Neural cell (in vitro differentiated cells): ENCODE results near the gene PTPRG. TPM values are rescaled to one million over a fixed set of nuclear protein-coding genes. Genes with fewer than 3 reads are reported as not detected.

ENCODE experiments used
- H2AFZ ChIP-seq: fragments of 200-600, 300-800 bp; sonication (generic), shearing (Covaris generic); 2 replicates; pipeline ENCODE4 v1.6.0; 2014; ENCODE audit warnings: low read depth, mild to moderate bottlenecking, antibody characterized with exemption, low read length, moderate library complexity
- H3F3A ChIP-seq: fragments of 200-600 bp; shearing (Covaris generic); 2 replicates; pipeline ENCODE4 v1.6.1; 2016; ENCODE audit warnings: mild to moderate bottlenecking, moderate library complexity, mixed read lengths, antibody characterized with exemption, low read length; ENCODE audit not compliant: insufficient read depth, poor library complexity, severe bottlenecking
- H3K27ac ChIP-seq: fragments of 200-600, 300-800 bp; sonication (generic), shearing (Covaris generic); 2 replicates; pipeline ENCODE4 v1.5.1; 2014; ENCODE audit warnings: mild to moderate bottlenecking, low read length, moderate library complexity
- H3K27me3 ChIP-seq: fragments of 300-800, 200-600 bp; sonication (generic), shearing (Covaris generic); 2 replicates; pipeline ENCODE4 v1.6.0; 2014; ENCODE audit warnings: mild to moderate bottlenecking, low read depth, low read length, moderate library complexity; ENCODE audit not compliant: insufficient read depth
- H3K36me3 ChIP-seq: fragments of 300-800, 200-600 bp; sonication (generic), shearing (Covaris generic); 2 replicates; pipeline ENCODE4 v1.5.1; 2014; ENCODE audit warnings: mild to moderate bottlenecking, antibody characterized with exemption, low read length, moderate library complexity; ENCODE audit not compliant: insufficient read depth
- H3K4me2 ChIP-seq: fragments of 300-800, 200-600 bp; sonication (generic), shearing (Covaris generic); 2 replicates; pipeline ENCODE4 v1.6.0; 2014; ENCODE audit warnings: mild to moderate bottlenecking, low read length
- H3K4me3 ChIP-seq: fragments of 300-800, 200-600 bp; sonication (generic), shearing (Covaris generic); 2 replicates; pipeline ENCODE4 v1.5.1; 2014; ENCODE audit warnings: mild to moderate bottlenecking, low read length, moderate library complexity
- H3K79me2 ChIP-seq: fragments of 200-600 bp; shearing (Covaris generic); replicated peaks from 2 replicates; pipeline ENCODE4 v1.6.0; 2014; ENCODE audit warnings: mild to moderate bottlenecking, low read length, moderate library complexity; ENCODE audit not compliant: insufficient read depth
- H3K9ac ChIP-seq: fragments of 300-800, 200-600 bp; sonication (generic), shearing (Covaris generic); 2 replicates; pipeline ENCODE4 v1.6.1; 2016; ENCODE audit warnings: mild to moderate bottlenecking, low read length, mixed read lengths
- H3K9me2 ChIP-seq: fragments of 200-600 bp; shearing (Covaris generic); 2 replicates; pipeline ENCODE4 v1.6.1; 2016; ENCODE audit warnings: mild to moderate bottlenecking, low read length, mixed read lengths; ENCODE audit not compliant: insufficient read depth
- H3K9me3 ChIP-seq: fragments of 200-600, 300-800 bp; sonication (generic), shearing (Covaris generic); 2 replicates; pipeline ENCODE4 v1.6.1; 2016; ENCODE audit warnings: mild to moderate bottlenecking, mixed run types, low read length, moderate library complexity, mixed read lengths
- H4K20me1 ChIP-seq: fragments of 200-600 bp; shearing (Covaris generic); 2 replicates; pipeline ENCODE4 v1.6.1; 2016; ENCODE audit warnings: mild to moderate bottlenecking, mixed run types; ENCODE audit not compliant: insufficient read depth
- EP300 ChIP-seq: fragments of 450-650 bp; conservative IDR thresholded peaks from 2 replicates; pipeline ENCODE4 v1.6.1; 2014; ENCODE audit warnings: antibody characterized with exemption, mild to moderate bottlenecking, moderate library complexity; ENCODE audit not compliant: poor library complexity, severe bottlenecking
- EZH2 ChIP-seq: fragments of 200-600, 300-800 bp; shearing (Covaris generic), sonication (generic); IDR thresholded peaks from 2 replicates; pipeline ENCODE4 v1.6.1; 2014; ENCODE audit warnings: antibody characterized with exemption, low read length, borderline replicate concordance, mild to moderate bottlenecking; ENCODE audit not compliant: insufficient read depth, poor library complexity, severe bottlenecking
- MXI1 ChIP-seq: fragments of 450-650 bp; conservative IDR thresholded peaks from 2 replicates; pipeline ENCODE4 v1.6.1; 2014; ENCODE audit warnings: antibody characterized with exemption, mild to moderate bottlenecking; ENCODE audit not compliant: poor library complexity, severe bottlenecking
- POLR2AphosphoS5 ChIP-seq: IDR thresholded peaks from 2 replicates; pipeline ENCODE4 v1.6.1; 2012
- RAD21 ChIP-seq: fragments of 450-650 bp; conservative IDR thresholded peaks from 2 replicates; pipeline ENCODE4 v1.6.1; 2014; ENCODE audit warnings: antibody characterized with exemption, mild to moderate bottlenecking, moderate library complexity
- SMC3 ChIP-seq: fragments of 450-650 bp; conservative IDR thresholded peaks from 2 replicates; pipeline ENCODE4 v1.6.1; 2014; ENCODE audit warnings: antibody characterized with exemption, mild to moderate bottlenecking, moderate library complexity; ENCODE audit not compliant: poor library complexity
- TAF1 ChIP-seq: IDR thresholded peaks from 2 replicates; pipeline ENCODE4 v1.6.1; 2012; ENCODE audit warnings: low read depth
- polyA plus RNA-seq: library from polyadenylated mRNA; depleted of rRNA; stranded (reverse); fragments of >200 nt; gene quantifications from 2 replicates; pipeline ENCODE4 v1.2.3, GENCODE V29; 2014
- TF ChIP-seq, protein P1 (sequence below): IDR thresholded peaks from 2 replicates; pipeline ENCODE4 v1.6.1; 2012; ENCODE audit warnings: borderline replicate concordance
- TF ChIP-seq, protein P2 (sequence below): fragments of 450-650 bp; IDR thresholded peaks from 2 replicates; pipeline ENCODE4 v1.5.1; 2014; ENCODE audit warnings: antibody characterized with exemption, mild to moderate bottlenecking, moderate library complexity; ENCODE audit not compliant: poor library complexity, severe bottlenecking

The PTPRG gene
- polyA plus RNA-seq, 1 donor from 2014 or later, result 33.1 TPM

DNA sequence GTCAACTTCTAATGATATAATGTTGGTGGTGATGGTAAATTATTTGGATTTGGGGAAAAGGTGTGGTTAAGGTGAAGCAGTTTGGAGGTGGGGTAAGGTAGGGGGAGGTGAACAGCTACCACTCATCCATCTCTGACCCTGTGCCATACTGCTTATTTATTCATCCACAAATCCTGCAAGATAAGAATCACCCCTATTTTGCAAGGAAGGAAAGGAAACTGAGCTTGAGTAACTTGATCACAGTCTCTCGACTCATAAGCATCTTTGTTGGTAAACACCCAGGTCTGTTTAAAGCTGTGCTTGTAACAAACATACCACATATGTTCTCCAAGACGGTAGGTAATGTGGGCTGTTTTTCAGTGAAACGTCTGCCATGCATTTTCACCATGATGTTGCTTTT, 67.3 kb downstream of the PTPRG start (continued):
- TF ChIP-seq SMC3 (no peak), POLR2AphosphoS5 (no peak), EP300 (no peak)

DNA sequence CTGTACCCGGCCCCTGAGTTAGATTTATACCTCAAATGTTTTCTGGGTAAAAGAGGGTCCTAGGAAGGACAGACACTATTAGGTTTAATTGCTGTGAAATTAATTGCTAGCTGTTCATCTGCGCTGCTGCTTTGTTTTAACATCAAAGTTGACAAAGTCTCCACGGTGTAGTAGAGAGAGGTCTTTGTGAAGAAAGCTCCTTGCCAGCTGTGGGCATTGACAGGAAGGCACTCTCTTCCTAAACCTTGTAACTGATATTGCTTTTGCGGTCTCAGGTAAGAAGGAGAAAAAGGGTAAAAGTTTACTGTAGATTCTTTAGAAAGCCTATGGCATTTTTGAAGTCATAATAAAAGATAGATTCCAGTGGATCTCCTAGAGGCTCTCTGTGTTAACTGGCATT, 68.1 kb downstream of the PTPRG start:
- no peak overlapping the region for H3K4me3 ChIP-seq
- TF ChIP-seq, protein P1, sequence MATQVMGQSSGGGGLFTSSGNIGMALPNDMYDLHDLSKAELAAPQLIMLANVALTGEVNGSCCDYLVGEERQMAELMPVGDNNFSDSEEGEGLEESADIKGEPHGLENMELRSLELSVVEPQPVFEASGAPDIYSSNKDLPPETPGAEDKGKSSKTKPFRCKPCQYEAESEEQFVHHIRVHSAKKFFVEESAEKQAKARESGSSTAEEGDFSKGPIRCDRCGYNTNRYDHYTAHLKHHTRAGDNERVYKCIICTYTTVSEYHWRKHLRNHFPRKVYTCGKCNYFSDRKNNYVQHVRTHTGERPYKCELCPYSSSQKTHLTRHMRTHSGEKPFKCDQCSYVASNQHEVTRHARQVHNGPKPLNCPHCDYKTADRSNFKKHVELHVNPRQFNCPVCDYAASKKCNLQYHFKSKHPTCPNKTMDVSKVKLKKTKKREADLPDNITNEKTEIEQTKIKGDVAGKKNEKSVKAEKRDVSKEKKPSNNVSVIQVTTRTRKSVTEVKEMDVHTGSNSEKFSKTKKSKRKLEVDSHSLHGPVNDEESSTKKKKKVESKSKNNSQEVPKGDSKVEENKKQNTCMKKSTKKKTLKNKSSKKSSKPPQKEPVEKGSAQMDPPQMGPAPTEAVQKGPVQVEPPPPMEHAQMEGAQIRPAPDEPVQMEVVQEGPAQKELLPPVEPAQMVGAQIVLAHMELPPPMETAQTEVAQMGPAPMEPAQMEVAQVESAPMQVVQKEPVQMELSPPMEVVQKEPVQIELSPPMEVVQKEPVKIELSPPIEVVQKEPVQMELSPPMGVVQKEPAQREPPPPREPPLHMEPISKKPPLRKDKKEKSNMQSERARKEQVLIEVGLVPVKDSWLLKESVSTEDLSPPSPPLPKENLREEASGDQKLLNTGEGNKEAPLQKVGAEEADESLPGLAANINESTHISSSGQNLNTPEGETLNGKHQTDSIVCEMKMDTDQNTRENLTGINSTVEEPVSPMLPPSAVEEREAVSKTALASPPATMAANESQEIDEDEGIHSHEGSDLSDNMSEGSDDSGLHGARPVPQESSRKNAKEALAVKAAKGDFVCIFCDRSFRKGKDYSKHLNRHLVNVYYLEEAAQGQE, result no peak
- TF ChIP-seq TAF1, result no peak
- no peak for TF ChIP-seq SMC3
- TF ChIP-seq, protein P2, sequence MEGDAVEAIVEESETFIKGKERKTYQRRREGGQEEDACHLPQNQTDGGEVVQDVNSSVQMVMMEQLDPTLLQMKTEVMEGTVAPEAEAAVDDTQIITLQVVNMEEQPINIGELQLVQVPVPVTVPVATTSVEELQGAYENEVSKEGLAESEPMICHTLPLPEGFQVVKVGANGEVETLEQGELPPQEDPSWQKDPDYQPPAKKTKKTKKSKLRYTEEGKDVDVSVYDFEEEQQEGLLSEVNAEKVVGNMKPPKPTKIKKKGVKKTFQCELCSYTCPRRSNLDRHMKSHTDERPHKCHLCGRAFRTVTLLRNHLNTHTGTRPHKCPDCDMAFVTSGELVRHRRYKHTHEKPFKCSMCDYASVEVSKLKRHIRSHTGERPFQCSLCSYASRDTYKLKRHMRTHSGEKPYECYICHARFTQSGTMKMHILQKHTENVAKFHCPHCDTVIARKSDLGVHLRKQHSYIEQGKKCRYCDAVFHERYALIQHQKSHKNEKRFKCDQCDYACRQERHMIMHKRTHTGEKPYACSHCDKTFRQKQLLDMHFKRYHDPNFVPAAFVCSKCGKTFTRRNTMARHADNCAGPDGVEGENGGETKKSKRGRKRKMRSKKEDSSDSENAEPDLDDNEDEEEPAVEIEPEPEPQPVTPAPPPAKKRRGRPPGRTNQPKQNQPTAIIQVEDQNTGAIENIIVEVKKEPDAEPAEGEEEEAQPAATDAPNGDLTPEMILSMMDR, result no peak
- TF ChIP-seq POLR2AphosphoS5, result no peak
- no peak for TF ChIP-seq EZH2
- no peak for TF ChIP-seq EP300
- no peak for TF ChIP-seq MXI1
- TF ChIP-seq RAD21, result no peak
- H3F3A ChIP-seq, result no peaks in the 10 kb centered on the region
- no peak overlapping the region for H3K4me2 ChIP-seq
- H3K79me2 ChIP-seq, result no peaks in the 10 kb centered on the region
- no peaks in the 10 kb centered on the region for H4K20me1 ChIP-seq
- H3K9ac ChIP-seq, result no peak overlapping the region
- H3K9me2 ChIP-seq, result no peaks in the 10 kb centered on the region
- no peaks in the 10 kb centered on the region for H3K9me3 ChIP-seq
- no peak overlapping the region for H3K27ac ChIP-seq
- no peaks in the 10 kb centered on the region for H3K36me3 ChIP-seq
- no peaks in the 10 kb centered on the region for H3K27me3 ChIP-seq
- no peak overlapping the region for H2AFZ ChIP-seq

DNA sequence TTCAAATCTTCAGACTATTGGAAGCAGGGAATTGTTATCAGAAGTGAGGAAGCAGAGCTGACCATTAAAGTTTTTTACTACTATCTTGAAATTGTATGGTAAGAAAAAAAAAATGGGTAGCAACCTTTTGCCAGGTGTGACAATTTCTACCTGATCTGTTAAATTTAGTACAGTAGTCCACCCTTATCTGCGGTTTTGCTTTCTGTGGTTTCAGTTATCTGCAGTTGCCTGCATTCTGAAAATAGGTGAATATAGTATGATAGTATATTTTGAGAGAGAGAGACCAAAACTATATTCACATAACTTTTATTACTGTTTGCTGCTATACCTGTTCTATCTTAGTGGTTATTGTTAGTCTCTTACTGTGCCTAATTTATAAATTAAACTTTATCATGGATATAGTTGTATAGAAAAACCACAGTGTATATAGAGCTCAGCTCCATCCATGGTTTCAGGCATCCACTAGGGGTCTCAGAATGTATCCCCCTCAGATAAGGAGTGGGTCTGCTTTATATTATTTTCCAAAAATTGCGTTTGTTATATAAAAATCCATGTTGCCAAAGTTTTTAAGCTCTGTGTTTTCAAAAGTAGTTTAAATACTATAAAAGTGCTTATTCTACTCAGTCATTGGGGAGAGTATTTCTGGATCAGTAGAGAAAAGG, 69.9 kb downstream of the PTPRG start:
- Histone ChIP-seq H3K4me3 (no peak overlapping the region), H3K9ac (no peak overlapping the region), H3K27me3 (no peaks in the 10 kb centered on the region), H2AFZ (no peak overlapping the region), H3F3A (no peaks in the 10 kb centered on the region), H3K9me3 (no peaks in the 10 kb centered on the region), H3K9me2 (no peaks in the 10 kb centered on the region), H4K20me1 (no peaks in the 10 kb centered on the region), H3K27ac (no peak overlapping the region), H3K79me2 (no peaks in the 10 kb centered on the region), H3K36me3 (no peaks in the 10 kb centered on the region), H3K4me2 (no peak overlapping the region)
- TF ChIP-seq EZH2 (no peak), TAF1 (no peak), EP300 (no peak), SMC3 (no peak), RAD21 (no peak), MXI1 (no peak), POLR2AphosphoS5 (no peak)
- TF ChIP-seq, protein P1, result no peak
- TF ChIP-seq, protein P2, result no peak
